GM12878 (cell line): ENCODE results near the gene MORC3. TPM values are rescaled to one million over a fixed set of nuclear protein-coding genes. Genes with fewer than 3 reads are reported as not detected.
A peak's percentile ranks its signal among the peaks of the same experiment; 100 is the strongest.

Source experiments
- ASH2L ChIP-seq: fragments of 300-600, 200-600 bp; sonication (generic); IDR thresholded peaks from 2 replicates; pipeline ENCODE4 v1.6.1; 2017; ENCODE audit warnings: low read depth, mild to moderate bottlenecking, borderline replicate concordance
- BRCA1 ChIP-seq: IDR thresholded peaks from 2 replicates; pipeline ENCODE4 v1.6.1; 2011; ENCODE audit warnings: low read depth, low read length, improper control_type of control experiment
- CBFB ChIP-seq: IDR thresholded peaks from 2 replicates; pipeline ENCODE4 v1.6.1; 2016; ENCODE audit warnings: antibody characterized with exemption, low read depth
- CREM ChIP-seq: IDR thresholded peaks from 2 replicates; pipeline ENCODE4 v1.6.1; 2014; ENCODE audit warnings: antibody characterized with exemption, low read depth
- EED ChIP-seq: sonication (generic); IDR thresholded peaks from 2 replicates; pipeline ENCODE4 v1.6.1; 2016; ENCODE audit warnings: antibody characterized with exemption, low read depth
- FOXM1 ChIP-seq: IDR thresholded peaks from 2 replicates; pipeline ENCODE4 v1.6.1; 2012; ENCODE audit warnings: low read depth, mild to moderate bottlenecking, inconsistent platforms, low read length, moderate library complexity
- GABPA ChIP-seq: IDR thresholded peaks from 2 replicates; pipeline ENCODE4 v1.6.1; 2014; ENCODE audit warnings: antibody characterized with exemption, low read depth, mild to moderate bottlenecking, inconsistent platforms
- HDAC2 ChIP-seq: fragments of 200-600 bp; sonication (generic); IDR thresholded peaks from 2 replicates; pipeline ENCODE4 v1.6.1; 2017
- IRF4 ChIP-seq: IDR thresholded peaks from 2 replicates; pipeline ENCODE4 v1.6.1; 2011; ENCODE audit warnings: low read depth, low read length
- JUNB ChIP-seq: IDR thresholded peaks from 2 replicates; pipeline ENCODE4 v1.6.1; 2016; ENCODE audit warnings: antibody characterized with exemption, mild to moderate bottlenecking
- MXI1 ChIP-seq: fragments of 150-350 bp; IDR thresholded peaks from 2 replicates; pipeline ENCODE4 v1.6.1; 2011; ENCODE audit warnings: low read depth, mild to moderate bottlenecking, inconsistent platforms, low read length, improper control_type of control experiment
- NFYA ChIP-seq: IDR thresholded peaks from 2 replicates; pipeline ENCODE4 v1.6.1; 2011; ENCODE audit warnings: low read depth, mild to moderate bottlenecking, low read length, improper control_type of control experiment, borderline replicate concordance
- POLR2A ChIP-seq: IDR thresholded peaks from 2 replicates; pipeline ENCODE4 v1.6.1; 2011; ENCODE audit warnings: low read depth, mild to moderate bottlenecking, low read length
- POLR2AphosphoS5 ChIP-seq: IDR thresholded peaks from 2 replicates; pipeline ENCODE4 v1.6.1; 2011; ENCODE audit warnings: mild to moderate bottlenecking, low read length, inconsistent platforms
- POU2F2 ChIP-seq: IDR thresholded peaks from 3 replicates; pipeline ENCODE4 v1.6.1; 2011; ENCODE audit warnings: low read depth, mild to moderate bottlenecking, low read length, borderline replicate concordance
- RAD51 ChIP-seq: fragments of 450-650 bp; IDR thresholded peaks from 2 replicates; pipeline ENCODE4 v1.6.1; 2016; ENCODE audit warnings: moderate library complexity, mild to moderate bottlenecking, inconsistent platforms
- SMAD1 ChIP-seq: fragments of 450-650 bp; IDR thresholded peaks from 2 replicates; pipeline ENCODE4 v1.6.1; 2018; ENCODE audit warnings: mild to moderate bottlenecking, low read depth; ENCODE audit not compliant: partially characterized antibody
- SMC3 ChIP-seq: IDR thresholded peaks from 2 replicates; pipeline ENCODE4 v1.6.1; 2011; ENCODE audit warnings: low read length, improper control_type of control experiment, borderline replicate concordance
- STAT1 ChIP-seq: fragments of 450-650 bp; conservative IDR thresholded peaks from 2 replicates; pipeline ENCODE4 v1.6.1; 2014; ENCODE audit warnings: antibody characterized with exemption, mild to moderate bottlenecking
- TAF1 ChIP-seq: IDR thresholded peaks from 2 replicates; pipeline ENCODE4 v1.6.1; 2011; ENCODE audit warnings: mild to moderate bottlenecking, low read depth, low read length, borderline replicate concordance
- TCF12 ChIP-seq: IDR thresholded peaks from 2 replicates; pipeline ENCODE4 v1.6.1; 2011; ENCODE audit warnings: low read depth, mild to moderate bottlenecking, low read length
- TCF3 ChIP-seq: IDR thresholded peaks from 2 replicates; pipeline ENCODE4 v1.6.1; 2012; ENCODE audit warnings: low read depth, mild to moderate bottlenecking, low read length, borderline replicate concordance; ENCODE audit not compliant: insufficient read depth
- YBX1 ChIP-seq: fragments of 450-650 bp; IDR thresholded peaks from 2 replicates; pipeline ENCODE4 v1.6.1; 2016; ENCODE audit warnings: antibody characterized with exemption
- YY1 ChIP-seq: IDR thresholded peaks from 2 replicates; pipeline ENCODE4 v1.6.1; 2011; ENCODE audit warnings: low read depth, mild to moderate bottlenecking, low read length
- ZNF384 ChIP-seq: IDR thresholded peaks from 2 replicates; pipeline ENCODE4 v1.6.1; 2012; ENCODE audit warnings: low read depth, mild to moderate bottlenecking, low read length, improper control_type of control experiment, borderline replicate concordance
- polyA plus RNA-seq, 11 experiments: library from polyadenylated mRNA; depleted of rRNA in 4 of 11; unstranded in 6 of 11; stranded (reverse) in 5 of 11; fragments of >200 nt; fragmentation: Nextera tagmentation in 4 of 11; fragmentation: Illumina TruSeq in 1 of 11; extraction: Ambion mirVana in 4 of 11; extraction: Trizol in 1 of 11; gene quantifications; 1 replicate in 1 of 11; 2 replicates in 10 of 11; pipeline versions ENCODE4 v1.2.1 to v1.2.3, GENCODE V29; 2011 to 2016; ENCODE audit warnings: inconsistent platforms in 2 of 11, missing spikeins in 2 of 11, low read depth in 1 of 11
- total RNA-seq, 4 experiments: library from RNA; depleted of rRNA in 3 of 4; stranded (reverse); fragments of >200 nt in 3 of 4; fragmentation: Illumina TruSeq in 1 of 4; extraction: Trizol in 1 of 4; gene quantifications; 2 replicates each; pipeline versions ENCODE4 v1.2.1 to v1.2.3, GENCODE V29; 2013 to 2021
- TF ChIP-seq, protein P1 (sequence below): IDR thresholded peaks from 2 replicates; pipeline ENCODE4 v1.6.1; 2011; ENCODE audit warnings: borderline replicate concordance, low read depth, mild to moderate bottlenecking, moderate library complexity, low read length; ENCODE audit not compliant: insufficient read depth, poor library complexity, severe bottlenecking
- TF ChIP-seq, protein P2 (sequence below): fragments of 450-650 bp; formaldehyde crosslinking; IDR thresholded peaks from 2 replicates; pipeline ENCODE4 v1.4.0; 2020; ENCODE audit warnings: mild to moderate bottlenecking, moderate library complexity
- TF ChIP-seq, protein P3 (sequence below): fragments of 450-650 bp; IDR thresholded peaks from 2 replicates; pipeline ENCODE4 v1.6.1; 2017; ENCODE audit warnings: mild to moderate bottlenecking, low read depth, inconsistent platforms; ENCODE audit not compliant: poor library complexity, severe bottlenecking

MORC3 gene
- total and polyA plus RNA-seq, 10 of the 15 experiments (the other 5 are each of a cell fraction or from before 2014, with no cell fraction given) = 5.5 to 29.9 (median 16.3) TPM

DNA sequence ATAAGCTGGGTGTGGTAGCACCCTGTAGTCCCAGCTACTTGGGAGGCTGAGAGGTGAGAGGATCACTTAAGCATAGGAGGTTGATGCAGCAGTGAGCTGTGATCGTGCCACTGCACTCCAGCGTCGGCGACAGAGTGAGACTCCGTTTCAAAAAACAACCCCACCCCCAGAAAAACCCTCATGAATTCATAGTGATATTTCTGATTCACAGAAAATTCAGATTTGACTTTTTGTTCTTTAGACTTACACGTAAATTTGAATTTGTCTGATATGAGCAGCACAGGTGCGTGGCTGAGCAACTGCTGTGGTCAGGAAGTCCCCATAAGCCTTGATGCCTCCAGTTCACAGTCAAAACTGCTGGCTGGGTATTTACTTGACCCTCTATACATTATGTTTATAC, 10.0 kb upstream of the MORC3 start (continued):
- TF ChIP-seq HDAC2 = no peak
- TF ChIP-seq IRF4 = 0 out of 2 replicates have a peak, but pooled peaks have one; percentile 26
- 0 out of 2 replicates have a peak, but pooled peaks have one; percentile 8 for TF ChIP-seq YY1
- TF ChIP-seq, protein P1, sequence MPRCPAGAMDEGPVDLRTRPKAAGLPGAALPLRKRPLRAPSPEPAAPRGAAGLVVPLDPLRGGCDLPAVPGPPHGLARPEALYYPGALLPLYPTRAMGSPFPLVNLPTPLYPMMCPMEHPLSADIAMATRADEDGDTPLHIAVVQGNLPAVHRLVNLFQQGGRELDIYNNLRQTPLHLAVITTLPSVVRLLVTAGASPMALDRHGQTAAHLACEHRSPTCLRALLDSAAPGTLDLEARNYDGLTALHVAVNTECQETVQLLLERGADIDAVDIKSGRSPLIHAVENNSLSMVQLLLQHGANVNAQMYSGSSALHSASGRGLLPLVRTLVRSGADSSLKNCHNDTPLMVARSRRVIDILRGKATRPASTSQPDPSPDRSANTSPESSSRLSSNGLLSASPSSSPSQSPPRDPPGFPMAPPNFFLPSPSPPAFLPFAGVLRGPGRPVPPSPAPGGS = peak; percentile 54
- TF ChIP-seq MXI1 = no peak
- no peak for TF ChIP-seq RAD51
- peak; percentile 81 for TF ChIP-seq JUNB
- TF ChIP-seq POLR2A = no peak
- no peak for TF ChIP-seq SMAD1
- no peak for TF ChIP-seq ZNF384
- TF ChIP-seq GABPA = no peak
- TF ChIP-seq EED = 0 out of 2 replicates have a peak, but pooled peaks have one; percentile 24
- TF ChIP-seq TCF12 = peak; percentile 81
- no peak for TF ChIP-seq POLR2AphosphoS5
- TF ChIP-seq, protein P2, sequence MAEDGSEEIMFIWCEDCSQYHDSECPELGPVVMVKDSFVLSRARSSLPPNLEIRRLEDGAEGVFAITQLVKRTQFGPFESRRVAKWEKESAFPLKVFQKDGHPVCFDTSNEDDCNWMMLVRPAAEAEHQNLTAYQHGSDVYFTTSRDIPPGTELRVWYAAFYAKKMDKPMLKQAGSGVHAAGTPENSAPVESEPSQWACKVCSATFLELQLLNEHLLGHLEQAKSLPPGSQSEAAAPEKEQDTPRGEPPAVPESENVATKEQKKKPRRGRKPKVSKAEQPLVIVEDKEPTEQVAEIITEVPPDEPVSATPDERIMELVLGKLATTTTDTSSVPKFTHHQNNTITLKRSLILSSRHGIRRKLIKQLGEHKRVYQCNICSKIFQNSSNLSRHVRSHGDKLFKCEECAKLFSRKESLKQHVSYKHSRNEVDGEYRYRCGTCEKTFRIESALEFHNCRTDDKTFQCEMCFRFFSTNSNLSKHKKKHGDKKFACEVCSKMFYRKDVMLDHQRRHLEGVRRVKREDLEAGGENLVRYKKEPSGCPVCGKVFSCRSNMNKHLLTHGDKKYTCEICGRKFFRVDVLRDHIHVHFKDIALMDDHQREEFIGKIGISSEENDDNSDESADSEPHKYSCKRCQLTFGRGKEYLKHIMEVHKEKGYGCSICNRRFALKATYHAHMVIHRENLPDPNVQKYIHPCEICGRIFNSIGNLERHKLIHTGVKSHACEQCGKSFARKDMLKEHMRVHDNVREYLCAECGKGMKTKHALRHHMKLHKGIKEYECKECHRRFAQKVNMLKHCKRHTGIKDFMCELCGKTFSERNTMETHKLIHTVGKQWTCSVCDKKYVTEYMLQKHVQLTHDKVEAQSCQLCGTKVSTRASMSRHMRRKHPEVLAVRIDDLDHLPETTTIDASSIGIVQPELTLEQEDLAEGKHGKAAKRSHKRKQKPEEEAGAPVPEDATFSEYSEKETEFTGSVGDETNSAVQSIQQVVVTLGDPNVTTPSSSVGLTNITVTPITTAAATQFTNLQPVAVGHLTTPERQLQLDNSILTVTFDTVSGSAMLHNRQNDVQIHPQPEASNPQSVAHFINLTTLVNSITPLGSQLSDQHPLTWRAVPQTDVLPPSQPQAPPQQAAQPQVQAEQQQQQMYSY (CRISPR knock-in tag) = no peak
- TF ChIP-seq YBX1 = no peak
- no peak for TF ChIP-seq NFYA
- TF ChIP-seq FOXM1 = peak; percentile 56; the same call in 1 of the 2 replicates
- TF ChIP-seq, protein P3, sequence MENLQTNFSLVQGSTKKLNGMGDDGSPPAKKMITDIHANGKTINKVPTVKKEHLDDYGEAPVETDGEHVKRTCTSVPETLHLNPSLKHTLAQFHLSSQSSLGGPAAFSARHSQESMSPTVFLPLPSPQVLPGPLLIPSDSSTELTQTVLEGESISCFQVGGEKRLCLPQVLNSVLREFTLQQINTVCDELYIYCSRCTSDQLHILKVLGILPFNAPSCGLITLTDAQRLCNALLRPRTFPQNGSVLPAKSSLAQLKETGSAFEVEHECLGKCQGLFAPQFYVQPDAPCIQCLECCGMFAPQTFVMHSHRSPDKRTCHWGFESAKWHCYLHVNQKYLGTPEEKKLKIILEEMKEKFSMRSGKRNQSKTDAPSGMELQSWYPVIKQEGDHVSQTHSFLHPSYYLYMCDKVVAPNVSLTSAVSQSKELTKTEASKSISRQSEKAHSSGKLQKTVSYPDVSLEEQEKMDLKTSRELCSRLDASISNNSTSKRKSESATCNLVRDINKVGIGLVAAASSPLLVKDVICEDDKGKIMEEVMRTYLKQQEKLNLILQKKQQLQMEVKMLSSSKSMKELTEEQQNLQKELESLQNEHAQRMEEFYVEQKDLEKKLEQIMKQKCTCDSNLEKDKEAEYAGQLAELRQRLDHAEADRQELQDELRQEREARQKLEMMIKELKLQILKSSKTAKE = peak; percentile 45
- TF ChIP-seq TAF1 = no peak
- TF ChIP-seq CREM = peak; percentile 69
- peak; percentile 67; the same call in 1 of the 3 replicates for TF ChIP-seq POU2F2
- TF ChIP-seq SMC3 = no peak
- TF ChIP-seq BRCA1 = no peak
- TF ChIP-seq ASH2L = no peak
- TF ChIP-seq CBFB = peak; percentile 82; the same call in 1 of the 2 replicates
- no peak for TF ChIP-seq STAT1
- peak; percentile 80; the same call in 1 of the 2 replicates for TF ChIP-seq TCF3
